GM12865 (cell line): ENCODE measurements around the gene GFER.

Experiments
- DNase-seq: peaks from one replicate; pipeline ENCODE4 v3.0.0; 2010; ENCODE audit warnings: low read depth
- H3K4me3 ChIP-seq: 2 replicates; pipeline ENCODE4 v1.5.1; 2011; ENCODE audit warnings: mild to moderate bottlenecking, low read depth, low read length, control low read depth
- CTCF ChIP-seq: IDR thresholded peaks from 2 replicates; pipeline ENCODE4 v1.5.1; 2011; ENCODE audit warnings: low read length, control low read depth, low read depth, inconsistent platforms; ENCODE audit not compliant: insufficient read depth; ENCODE audit errors: missing control alignments

GFER gene

GRCh38 chr16:1982991-1983543 is 926 bp upstream of the GFER start:
- no peak overlapping the region; the same call in 1 of the 2 replicates for H3K4me3 ChIP-seq
- DNase-seq: no peak
- no peak for TF ChIP-seq CTCF

- H3K4me3 ChIP-seq: peak overlapping the region; percentile 91
- no peak for DNase-seq
- TF ChIP-seq CTCF: no peak
Observed at GRCh38 chr16:1984347-1985225, 593 bp downstream of the GFER start.

- peak overlapping the region; percentile 91 for H3K4me3 ChIP-seq
- no peak for TF ChIP-seq CTCF
- no peak for DNase-seq
Observed at GRCh38 chr16:1985466-1986150, 1.6 kb downstream of the GFER start.

- no peak for DNase-seq
- no peak overlapping the region for H3K4me3 ChIP-seq
- no peak for TF ChIP-seq CTCF
Observed at GRCh38 chr16:1987198-1987597, 3.2 kb downstream of the GFER start.

GRCh38 chr16:1989209-1990100 is 5.5 kb downstream of the GFER start, which contains the start of gene SYNGR3:
Gene SYNGR3 (plus strand): TSS chr16:1989970. CDS start chr16:1990103, 133 bp downstream.
- DNase-seq: no peak
- TF ChIP-seq CTCF: no peak
- peak within 1 kb of the TSS; percentile 76 for H3K4me3 ChIP-seq

GRCh38 chr16:1990101-1990350 is 6.0 kb downstream of the GFER start:
- no peak for DNase-seq
- peak overlapping the region; percentile 76; the same call in 1 of the 2 replicates for H3K4me3 ChIP-seq
- no peak for TF ChIP-seq CTCF
